Measurements from ENCODE around the gene NAT14.

The NAT14 gene

DNA sequence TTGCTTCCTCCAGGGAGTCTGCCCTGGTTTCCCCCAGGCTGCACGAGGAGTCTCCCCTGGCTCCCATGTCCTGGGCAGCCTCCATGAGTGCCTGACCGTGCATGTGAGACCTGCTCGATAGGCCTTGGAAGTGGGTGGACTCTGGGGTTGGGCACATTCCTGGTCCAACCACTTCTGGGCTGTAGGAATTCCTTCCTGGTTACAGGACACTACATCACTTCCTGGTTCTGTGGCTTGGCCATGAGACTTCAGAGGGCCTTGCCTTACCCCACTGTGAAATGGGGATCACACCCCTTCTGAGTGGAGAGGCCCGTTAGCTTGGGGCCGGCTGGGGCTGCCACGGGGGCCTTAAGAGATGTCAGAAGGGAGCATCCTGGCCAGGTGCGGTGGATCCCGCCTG is 12.5 kb upstream of the NAT14 start:
- no peak for DNase-seq

DNA sequence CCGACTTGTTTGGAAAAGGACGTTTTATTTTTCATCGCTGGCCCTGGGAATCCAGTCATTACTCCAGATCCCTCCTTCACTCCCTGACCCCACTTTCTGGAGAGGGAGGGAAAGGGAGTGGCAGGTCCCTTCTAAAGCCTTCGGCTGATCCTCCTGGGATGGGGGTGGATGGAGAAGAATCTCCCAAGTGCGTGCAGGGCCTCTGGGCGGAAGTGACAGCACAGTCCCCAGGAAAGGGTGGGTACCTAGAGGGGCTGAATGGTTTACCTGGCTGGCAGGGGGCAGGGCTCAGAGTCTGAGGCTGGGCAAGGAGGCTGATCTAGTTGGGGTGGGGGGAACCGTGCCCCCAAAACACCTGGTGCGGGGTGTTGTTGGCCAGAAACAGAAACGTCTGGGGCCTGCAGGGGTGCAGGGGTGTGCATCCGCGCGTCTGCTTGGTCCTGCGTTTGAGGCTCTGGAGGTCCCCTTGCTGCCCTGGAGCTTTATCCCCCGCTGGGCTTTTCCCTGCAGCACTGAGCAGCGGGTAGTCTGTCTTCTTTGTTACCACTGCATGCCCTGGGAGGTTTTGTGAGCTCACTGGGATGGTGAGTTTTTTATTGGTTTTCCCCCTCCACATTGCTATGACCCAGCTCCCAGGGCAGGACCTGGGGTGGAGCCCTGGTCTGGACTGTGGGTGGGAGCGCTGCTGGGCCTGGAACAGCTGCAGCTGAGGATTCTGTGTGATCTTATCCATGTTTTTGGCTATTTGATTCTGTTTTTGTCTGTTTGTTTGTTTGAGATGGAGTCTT is 11.6 kb upstream of the NAT14 start:
- no peak for DNase-seq

DNA sequence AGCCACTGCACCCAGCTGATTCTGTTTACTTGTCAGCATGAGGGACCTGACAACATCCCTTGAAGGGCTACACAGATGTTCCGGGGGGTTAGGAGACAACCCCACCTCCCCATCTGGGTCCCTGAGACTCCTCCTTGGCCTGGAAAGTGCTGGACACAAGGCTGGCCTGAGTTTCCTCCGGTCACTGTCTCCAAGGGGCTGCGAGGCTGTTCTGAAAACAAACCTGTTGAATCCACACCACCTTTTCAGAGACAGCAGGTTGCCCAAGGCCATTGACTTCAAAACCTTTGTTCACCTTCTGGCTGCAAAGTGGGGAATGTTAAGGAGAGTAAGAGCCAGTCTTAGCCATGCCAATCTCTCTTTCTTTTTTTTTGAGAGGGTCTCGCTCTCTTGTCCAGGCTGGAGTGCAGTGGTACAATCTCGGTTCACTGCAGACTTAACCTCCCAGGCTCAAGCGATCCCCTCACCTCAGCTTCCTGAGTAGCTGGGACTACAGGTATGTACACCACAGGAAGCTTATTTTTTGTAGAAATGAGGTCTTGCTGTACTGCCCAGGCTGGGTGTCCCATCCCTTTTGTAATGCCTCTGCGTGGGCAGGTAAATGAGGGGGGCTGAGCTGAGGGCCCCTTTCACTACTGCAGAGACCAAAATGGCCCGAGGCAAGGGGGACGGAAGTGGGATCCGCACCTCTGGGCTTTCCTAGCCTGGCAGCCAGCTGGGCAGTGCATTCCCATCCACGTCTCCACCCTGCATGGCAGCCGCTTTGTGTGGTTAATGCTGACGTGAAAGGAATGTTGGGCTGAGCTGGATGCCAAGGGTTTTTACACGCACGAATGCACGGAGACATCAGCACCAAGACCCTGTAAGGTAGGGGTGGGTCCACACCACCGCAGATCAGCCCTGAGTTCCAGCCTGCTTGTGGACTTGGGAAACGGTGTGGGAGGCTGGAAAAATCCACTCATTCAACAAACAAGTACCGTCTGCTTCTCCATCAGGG is 10.4 kb upstream of the NAT14 start:
- no peak for DNase-seq

DNA sequence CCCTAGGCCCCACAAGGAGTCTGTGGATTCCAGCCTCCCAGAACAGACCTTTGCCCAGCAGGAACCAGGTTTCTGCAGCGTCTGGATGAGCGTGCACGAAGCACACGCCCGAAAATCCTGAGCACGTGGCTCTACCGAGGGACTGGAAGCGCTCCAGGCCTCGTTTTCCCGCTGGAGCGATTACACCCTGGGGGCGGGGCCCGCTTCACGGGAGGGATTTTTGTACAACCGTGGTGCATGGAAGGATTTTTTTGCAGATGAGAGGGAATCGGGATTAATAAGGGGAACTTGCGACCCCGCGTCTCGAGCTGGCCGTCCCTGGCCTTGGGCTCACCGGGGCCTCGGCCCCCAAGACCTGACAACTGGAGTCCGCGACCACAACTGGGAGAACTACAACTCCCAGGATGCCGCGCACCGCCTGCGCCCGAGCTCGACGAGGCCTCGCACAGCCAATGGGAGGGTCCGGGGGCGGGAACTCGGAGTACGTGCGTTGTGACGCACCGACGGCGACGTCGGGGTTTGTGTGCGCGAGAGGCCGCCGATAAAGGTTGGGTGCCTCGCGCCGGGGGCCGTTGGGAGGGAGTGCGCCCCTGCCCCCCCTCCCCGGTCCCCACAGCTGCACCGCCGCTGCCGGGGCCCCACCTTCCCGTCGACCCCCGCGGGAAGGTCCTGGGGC is 8.8 kb upstream of the NAT14 start, which contains the start of gene ZNF628:
Gene ZNF628 (plus strand): TSS at position 518 of the 676 bp plus-strand sequence. CDS start 3,294 bp downstream, outside the sequence.
- peak; percentile 72 for DNase-seq

DNA sequence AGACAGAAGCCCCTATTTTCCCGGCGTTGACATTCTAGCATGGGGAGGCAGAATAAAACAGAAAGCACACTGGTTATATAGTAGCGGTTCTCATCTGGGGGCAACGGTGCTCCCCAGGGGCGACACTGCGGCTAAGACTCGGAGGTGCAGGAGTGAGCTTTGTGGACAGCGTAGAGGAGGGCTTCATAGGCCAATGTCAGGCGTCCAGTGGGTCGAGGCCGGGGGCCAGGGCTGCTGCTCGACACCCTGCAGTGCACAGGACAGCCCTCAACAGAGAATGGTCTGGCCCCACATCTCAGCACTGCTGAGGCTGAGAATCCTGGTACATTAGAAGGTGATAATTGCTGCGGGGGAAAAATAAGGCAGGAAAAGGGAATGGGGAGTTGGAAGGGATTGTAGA is 7.1 kb upstream of the NAT14 start:
- no peak for DNase-seq

DNA sequence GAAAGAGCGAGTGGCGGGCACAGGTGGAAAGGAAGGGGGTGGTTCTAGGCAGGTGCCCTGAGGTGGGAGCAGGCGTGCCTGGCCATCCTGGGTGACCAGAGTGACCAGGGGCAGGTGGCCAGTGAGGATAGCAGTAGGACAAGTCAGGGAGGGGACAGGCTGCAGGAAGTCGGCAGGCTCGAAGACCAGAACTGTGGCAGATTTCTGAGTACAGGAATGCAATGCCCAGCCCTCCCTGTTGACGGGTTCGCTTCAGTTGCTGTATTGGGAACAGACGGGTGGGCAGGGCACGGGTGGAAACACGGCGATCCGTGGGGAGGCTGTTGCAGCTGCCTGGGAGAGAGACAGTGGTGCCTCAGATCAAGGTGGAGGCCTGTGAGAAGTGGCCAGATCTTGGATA is 6.6 kb upstream of the NAT14 start:
- DNase-seq, result no peak

DNA sequence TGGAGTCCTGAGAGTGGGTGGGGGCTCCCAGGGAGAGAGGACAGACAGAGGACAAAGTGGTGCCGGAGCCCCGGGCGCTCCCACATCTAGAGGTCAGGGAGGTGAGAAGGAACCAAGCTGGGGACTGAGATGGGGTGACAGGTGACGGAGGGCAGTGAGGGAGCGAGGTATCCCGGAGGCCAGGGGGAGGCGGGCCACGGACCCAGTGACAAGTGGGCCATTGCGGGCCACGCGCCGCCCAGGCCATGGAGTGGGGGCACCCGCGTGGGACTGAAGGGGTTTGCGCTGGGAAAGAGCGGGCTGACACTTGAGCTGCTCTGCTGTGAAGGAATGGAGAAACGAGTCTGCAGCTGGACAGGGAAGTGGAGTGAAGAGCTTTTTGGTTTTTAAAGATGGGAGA is 5.9 kb upstream of the NAT14 start:
- DNase-seq, result no peak

DNA sequence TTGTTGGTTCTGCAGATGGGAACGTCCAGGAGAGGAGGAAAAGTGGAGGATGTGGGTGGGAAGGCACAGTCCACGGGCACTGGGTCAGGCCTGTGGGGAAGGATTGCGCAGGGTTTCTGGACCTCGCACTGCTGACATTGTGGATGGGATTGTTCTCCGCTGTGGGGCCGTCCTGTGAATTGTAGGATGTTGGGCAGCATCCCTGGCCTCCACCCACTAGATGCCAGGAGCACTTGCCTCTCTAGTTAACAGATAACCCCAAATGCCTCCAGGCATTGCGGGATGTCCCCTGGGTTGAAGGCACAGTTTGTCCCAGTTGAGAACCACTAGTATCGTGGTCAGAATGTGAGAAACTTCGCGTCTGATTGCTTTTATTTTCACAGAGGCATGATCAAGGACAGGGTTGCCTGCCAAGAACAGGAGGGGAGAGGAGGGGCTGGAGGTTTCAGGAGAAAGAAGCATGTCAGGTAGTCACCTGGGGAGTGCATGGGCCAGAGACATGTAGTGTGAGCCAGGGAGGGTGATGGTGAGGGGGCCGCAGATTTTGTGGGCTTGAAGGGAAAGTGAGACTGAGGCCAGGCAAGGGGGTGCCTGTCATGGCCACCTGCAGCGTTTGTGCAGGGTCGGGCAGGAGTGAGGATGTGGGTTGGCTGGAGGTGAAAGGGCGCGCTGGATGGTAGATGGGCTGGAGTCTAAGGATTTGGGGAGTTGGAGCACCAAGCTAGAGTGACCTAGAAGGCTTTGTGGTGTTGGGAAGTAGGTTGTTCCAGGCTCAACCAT is 5.3 kb upstream of the NAT14 start:
- no peak for DNase-seq

DNA sequence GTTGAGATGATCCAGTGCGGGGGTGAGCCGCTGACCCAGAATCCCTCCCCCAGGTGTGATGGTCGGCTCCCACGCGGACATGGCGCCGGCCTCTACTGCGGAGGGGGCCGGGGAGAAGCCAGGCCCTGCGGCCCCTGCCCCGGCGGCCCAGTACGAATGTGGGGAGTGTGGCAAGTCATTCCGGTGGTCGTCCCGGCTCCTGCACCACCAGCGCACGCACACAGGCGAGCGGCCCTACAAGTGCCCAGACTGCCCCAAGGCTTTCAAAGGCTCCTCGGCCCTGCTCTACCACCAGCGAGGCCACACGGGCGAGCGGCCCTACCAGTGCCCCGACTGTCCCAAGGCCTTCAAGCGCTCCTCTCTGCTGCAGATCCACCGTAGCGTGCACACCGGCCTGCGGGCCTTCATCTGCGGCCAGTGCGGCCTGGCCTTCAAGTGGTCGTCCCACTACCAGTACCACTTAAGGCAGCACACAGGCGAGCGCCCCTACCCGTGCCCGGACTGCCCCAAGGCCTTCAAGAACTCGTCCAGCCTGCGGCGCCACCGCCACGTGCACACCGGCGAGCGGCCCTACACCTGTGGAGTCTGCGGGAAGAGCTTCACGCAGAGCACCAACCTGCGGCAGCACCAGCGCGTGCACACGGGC is 3.7 kb upstream of the NAT14 start:
- no peak for DNase-seq

DNA sequence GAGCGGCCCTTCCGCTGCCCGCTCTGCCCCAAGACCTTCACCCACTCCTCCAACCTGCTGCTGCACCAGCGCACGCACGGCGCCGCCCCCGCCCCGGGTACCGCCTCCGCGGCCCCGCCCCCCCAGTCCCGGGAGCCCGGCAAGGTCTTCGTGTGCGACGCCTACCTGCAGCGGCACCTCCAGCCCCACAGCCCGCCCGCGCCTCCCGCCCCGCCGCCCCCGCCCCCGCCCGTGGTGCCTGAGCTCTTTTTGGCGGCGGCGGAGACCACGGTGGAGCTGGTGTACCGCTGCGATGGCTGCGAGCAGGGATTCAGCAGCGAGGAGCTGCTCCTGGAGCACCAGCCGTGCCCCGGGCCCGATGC is 3.2 kb upstream of the NAT14 start:
- DNase-seq, result no peak

DNA sequence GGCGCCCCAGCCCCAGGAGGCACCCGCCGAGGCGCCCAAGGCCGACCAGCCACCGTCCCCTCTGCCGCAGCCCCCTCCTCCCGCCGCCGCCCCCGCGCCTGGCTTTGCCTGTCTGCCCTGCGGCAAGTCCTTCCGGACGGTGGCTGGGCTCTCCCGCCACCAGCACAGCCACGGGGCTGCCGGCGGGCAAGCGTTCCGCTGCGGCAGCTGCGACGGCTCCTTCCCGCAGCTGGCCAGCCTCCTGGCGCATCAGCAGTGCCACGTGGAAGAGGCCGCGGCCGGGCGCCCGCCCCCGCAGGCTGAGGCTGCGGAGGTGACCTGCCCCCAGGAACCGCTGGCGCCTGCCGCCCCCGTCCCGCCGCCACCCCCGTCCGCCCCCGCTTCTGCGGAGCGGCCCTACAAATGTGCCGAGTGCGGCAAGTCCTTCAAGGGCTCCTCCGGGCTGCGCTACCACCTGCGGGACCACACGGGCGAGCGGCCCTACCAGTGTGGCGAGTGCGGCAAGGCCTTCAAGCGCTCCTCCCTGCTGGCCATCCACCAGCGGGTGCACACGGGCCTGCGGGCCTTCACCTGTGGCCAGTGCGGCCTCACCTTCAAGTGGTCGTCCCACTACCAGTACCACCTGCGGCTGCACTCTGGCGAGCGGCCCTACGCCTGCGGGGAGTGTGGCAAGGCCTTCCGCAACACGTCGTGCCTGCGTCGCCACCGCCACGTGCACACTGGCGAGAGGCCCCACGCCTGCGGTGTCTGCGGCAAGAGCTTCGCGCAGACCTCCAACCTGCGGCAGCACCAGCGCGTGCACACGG is 2.6 kb upstream of the NAT14 start:
- DNase-seq, result no peak

DNA sequence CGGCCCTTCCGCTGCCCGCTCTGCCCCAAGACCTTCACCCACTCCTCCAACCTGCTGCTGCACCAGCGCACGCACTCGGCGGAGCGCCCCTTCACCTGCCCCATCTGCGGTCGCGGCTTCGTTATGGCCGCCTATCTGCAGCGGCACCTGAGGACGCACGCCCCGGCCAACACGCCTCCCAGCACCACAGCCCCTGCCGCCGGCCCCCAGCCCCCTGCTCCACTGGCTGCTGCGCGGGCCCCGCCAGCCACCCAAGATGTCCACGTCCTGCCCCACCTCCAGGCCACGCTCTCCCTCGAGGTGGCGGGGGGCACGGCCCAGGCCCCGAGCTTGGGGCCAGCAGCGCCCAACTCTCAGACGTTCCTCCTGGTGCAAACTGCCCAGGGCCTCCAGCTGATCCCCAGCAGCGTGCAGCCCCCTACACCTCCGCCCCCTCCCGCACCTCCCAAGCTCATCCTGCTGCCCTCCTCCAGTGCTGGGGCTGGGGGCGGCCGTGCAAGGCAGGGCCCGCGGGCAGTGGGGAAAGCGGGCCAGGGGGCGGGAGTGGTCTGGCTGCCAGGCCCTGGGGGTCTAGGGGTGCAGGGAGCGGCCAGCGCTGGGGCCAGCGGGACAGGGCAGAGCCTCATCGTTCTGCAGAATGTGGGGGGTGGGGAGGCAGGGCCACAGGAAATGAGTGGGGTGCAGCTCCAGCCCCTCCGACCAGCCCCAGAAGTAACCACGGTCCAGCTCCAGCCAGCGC is 1.9 kb upstream of the NAT14 start:
- DNase-seq, result no peak

DNA sequence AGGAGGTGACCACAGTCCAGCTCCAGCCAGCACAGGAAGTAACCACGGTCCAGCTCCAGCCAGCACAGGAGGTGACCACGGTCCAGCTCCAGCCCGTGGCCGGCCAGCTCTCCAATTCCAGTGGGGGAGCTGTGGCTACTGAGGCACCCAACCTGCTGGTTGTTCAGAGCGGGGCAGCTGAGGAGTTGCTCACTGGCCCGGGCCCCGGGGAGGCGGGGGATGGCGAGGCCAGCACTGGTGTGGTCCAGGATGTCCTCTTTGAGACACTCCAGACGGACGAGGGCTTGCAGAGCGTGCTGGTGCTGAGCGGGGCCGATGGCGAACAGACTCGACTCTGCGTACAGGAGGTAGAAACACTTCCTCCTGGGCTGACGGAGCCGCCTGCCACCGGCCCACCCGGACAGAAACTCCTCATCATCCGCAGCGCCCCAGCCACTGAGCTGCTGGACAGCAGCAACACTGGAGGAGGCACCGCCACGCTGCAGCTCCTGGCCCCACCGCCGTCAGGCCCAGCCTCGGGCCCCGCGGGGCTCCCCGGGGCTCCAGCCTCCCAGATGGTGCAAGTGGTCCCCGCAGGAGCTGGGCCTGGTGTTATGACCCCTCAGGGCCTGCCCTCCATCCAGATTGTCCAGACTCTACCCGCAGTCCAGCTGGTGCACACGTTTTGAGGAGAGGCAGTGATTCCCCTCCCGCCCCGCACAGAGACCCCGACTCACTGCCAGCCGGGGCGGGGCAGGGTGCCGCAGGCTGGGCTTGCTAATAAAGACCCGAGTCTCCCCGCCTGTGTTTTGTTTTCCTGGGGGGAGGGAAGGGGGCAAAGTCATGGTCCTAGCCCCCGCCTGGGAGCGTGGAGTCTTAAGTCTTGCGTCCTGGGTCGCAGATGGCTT is 1.0 kb upstream of the NAT14 start:
- DNase-seq, result no peak

DNA sequence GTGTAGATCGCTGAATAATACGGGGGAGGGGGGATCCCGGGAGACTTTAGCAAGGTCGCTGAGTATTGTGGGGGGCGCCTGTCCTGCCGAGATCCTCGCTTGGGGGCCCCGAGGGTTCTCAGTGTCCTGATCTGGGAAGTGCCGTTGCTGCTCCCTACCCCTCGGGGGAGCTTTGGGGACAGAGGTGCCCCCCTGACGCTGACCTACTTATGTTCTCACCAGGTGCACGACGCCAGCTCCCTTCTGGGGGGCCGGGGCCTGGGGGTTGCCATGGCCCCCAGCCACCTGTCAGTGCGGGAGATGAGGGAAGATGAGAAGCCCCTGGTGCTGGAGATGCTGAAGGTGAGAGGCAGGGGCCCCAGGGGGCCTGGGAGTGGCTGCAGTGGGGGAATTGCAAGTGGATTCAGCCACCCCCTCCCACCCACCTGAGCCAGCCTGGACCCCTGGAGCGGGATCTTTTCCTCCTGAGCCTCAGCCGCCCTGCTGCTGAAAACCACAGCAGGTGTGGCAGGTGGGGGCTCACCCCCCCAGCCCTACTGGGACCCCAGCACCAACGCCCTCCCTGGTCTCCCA is 537 bp downstream of the NAT14 start:
- no peak for DNase-seq

DNA sequence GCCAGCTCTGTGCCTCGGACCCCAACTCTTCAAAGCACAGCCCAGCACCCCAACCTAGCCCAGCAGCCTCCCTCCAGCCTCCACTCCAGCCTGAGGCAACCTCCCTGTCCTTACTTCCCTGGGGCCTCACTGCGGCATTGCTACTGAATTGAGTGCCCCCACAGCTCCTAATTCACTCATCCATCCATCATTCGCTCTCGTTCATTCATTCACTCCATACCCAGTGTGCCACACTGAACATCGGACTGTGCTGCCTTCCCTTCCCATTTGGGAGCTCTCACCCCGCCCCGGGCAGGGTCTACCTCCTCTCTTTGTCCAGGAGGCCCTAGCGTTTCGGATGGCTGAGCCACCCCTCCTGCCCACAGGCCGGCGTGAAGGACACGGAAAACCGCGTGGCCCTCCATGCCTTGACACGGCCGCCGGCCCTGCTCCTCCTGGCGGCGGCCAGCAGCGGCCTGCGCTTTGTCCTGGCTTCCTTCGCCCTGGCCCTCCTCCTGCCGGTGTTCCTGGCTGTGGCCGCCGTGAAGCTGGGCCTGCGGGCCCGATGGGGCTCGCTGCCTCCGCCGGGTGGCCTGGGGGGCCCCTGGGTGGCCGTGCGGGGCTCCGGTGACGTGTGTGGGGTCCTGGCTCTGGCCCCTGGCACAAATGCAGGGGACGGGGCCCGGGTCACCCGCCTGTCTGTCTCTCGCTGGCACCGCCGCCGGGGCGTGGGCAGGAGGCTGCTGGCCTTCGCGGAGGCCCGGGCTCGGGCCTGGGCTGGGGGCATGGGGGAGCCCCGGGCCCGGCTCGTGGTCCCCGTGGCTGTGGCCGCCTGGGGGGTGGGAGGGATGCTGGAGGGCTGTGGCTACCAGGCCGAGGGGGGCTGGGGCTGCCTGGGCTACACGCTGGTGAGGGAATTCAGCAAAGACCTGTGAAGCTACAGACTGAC is 1.3 kb downstream of the NAT14 start:
- DNase-seq, result no peak

DNA sequence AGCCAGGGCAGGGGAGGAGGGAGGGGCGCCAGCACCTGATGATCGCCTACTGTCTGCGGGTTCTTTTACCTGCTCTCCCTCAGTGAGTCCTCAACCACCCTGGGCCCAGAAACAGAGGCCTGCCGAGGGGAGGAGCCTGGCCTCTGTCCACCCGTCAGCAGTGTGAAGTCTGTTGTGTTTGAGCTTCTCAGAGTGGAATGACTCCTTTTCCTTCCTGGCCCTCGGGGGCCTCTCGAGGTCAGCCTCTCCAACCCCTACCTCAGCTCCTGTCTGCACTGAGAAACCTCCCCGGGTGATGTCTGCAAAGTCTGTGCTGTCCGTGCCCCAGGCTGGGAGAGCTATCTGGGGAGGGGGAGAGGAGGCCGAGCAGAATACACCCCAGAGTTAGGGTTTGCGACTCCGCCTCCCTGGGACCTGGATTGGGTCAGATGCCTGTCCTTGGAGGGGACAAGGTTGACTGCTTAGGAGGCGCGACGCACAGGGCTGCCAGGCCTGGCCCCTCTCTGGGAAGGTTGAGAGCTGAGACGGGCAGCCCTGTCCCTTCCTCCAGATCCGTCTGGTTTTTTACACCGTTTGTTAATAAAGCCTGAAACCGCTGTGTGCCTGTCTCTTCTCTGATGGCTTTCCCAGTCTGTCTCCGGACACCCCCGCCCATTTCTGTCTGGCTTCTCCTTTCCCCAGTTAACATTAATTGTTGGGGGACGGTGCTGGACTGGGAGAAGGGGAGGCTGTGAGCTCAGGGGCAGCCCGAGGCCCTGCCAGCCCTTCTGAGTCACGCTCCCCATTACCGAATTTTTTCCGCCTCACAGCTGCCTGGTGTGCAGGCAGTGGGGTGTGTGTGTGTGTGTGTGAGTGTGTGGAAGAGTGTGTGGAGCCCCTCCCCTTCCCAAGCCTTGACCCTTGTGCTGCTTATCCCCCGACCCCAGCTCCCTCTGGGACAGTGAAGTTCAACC is 2.3 kb downstream of the NAT14 start:
- DNase-seq, result no peak
